Measurements from ENCODE around the gene SESN2.

GRCh38 chr1:28314547-28314941 lies 55.2 kb downstream of the SESN2 start:
- TF ChIP-seq RFX5 (IDR thresholded peaks at IDR 0.05) (no peak), CTCF (IDR thresholded peaks at IDR 0.05) (no peak), POLR2A (IDR thresholded peaks at IDR 0.05; ENCODE audit: low read length) (no peak), RAD21 (conservative IDR thresholded peaks at IDR 0.05 in 1 of 2, IDR thresholded peaks at IDR 0.05 in 1 of 2) (no peak)

All from A549 (cell line).